ENCODE data around the gene EMILIN1. TPM values are rescaled to one million over a fixed set of nuclear protein-coding genes. Genes with fewer than 3 reads are reported as not detected.

The EMILIN1 gene
- total RNA-seq, 1 experiment from 2014 or later = 1.2 TPM

- Histone ChIP-seq H2BK120ac (ENCODE audit: low read depth, low read length, poor library complexity, severe bottlenecking) (no peak overlapping the region), H3K56ac (ENCODE audit: insufficient read length, low read depth, low read length) (no peak overlapping the region), H4K20me1 (ENCODE audit: control insufficient read depth, insufficient read depth, insufficient read length) (no peaks in the 10 kb centered on the region), H3K23ac (ENCODE audit: insufficient read length, low read depth, low read length) (no peak overlapping the region), H2BK20ac (ENCODE audit: low read depth, low read length, poor library complexity, severe bottlenecking) (no peak overlapping the region), H3K9ac (ENCODE audit: extremely low read depth, insufficient read length, low read length) (no peak overlapping the region), H2BK15ac (ENCODE audit: low read depth, low read length) (no peak overlapping the region), H2AFZ (ENCODE audit: low read length) (no peak overlapping the region), H3K4me2 (ENCODE audit: insufficient read depth, insufficient read length, low read length) (no peak overlapping the region), H2BK5ac (ENCODE audit: insufficient read length, low read length) (no peak overlapping the region), H3K18ac (ENCODE audit: insufficient read length, low read depth, low read length) (no peak overlapping the region), H3K27ac (ENCODE audit: insufficient read length, low read depth, low read length) (no peak overlapping the region), H3K4ac (ENCODE audit: low read depth, low read length) (no peak overlapping the region), H3K27me3 (ENCODE audit: insufficient read depth, low read length) (no peaks in the 10 kb centered on the region), H3T11ph (ENCODE audit: low read length) (no peak overlapping the region), H4K91ac (ENCODE audit: insufficient read length, low read depth, low read length) (no peak overlapping the region), H2BK12ac (ENCODE audit: insufficient read length, low read depth, low read length) (no peak overlapping the region), H3K4me1 (ENCODE audit: insufficient read depth, low read length) (no peaks in the 10 kb centered on the region), H4K8ac (replicated peaks; ENCODE audit: insufficient read length, low read depth, low read length) (no peak overlapping the region), H3K79me2 (ENCODE audit: insufficient read depth, low read length) (no peaks in the 10 kb centered on the region), H4K5ac (ENCODE audit: insufficient read length, low read depth, low read length) (no peak overlapping the region), H3K14ac (ENCODE audit: insufficient read depth, low read length) (no peak overlapping the region), H3K79me1 (ENCODE audit: insufficient read depth, low read depth, low read length, poor library complexity, severe bottlenecking) (no peaks in the 10 kb centered on the region), H3K9me3 (ENCODE audit: control insufficient read depth, low read depth, low read length) (no peaks in the 10 kb centered on the region), H3K23me2 (ENCODE audit: insufficient read length, low read depth, low read length, poor library complexity, severe bottlenecking) (peaks cover 7% of the 10 kb centered on the region), H2AK5ac (ENCODE audit: insufficient read length, low read length) (no peak overlapping the region)
- H3K27ac Mint-ChIP-seq = no peak overlapping the region
- TF ChIP-seq CTCF (conservative IDR thresholded peaks at IDR 0.05) = no peak
- H3K9me3 Mint-ChIP-seq = no peaks in the 10 kb centered on the region
- no peaks in the 10 kb centered on the region for H3K36me3 Mint-ChIP-seq (ENCODE audit: insufficient read depth in 1 of 3, low read depth in 3 of 3)
- no peak overlapping the region for H3K4me3 Mint-ChIP-seq
- peaks cover 19 to 35% of the 10 kb centered on the region in 2 experiments for H3K4me1 Mint-ChIP-seq
- no CpG with 5 or more reads among the region's 4 CpGs for WGBS (ENCODE audit: extremely low coverage, insufficient read length, low lambda C conversion rate)
- peaks cover 20% of the 10 kb centered on the region for H3K27me3 Mint-ChIP-seq (ENCODE audit: low read depth)
- DNase-seq = no peak
Observed at GRCh38 chr2:27076323-27076722, 2.1 kb upstream of the EMILIN1 start.

Data from H9 (cell line).